Superior temporal gyrus (tissue), 1 donor: ENCODE data around the gene TSPAN12.

ENCODE experiments used
- DNase-seq: peaks from one replicate; pipeline ENCODE4 v3.0.0-alpha.2; 2016; ENCODE audit errors: extremely low spot score

Gene TSPAN12

GRCh38 chr7:120760050-120760449, 97.9 kb downstream of the TSPAN12 start:
- no peak for DNase-seq

GRCh38 chr7:120743128-120743527, 114.8 kb downstream of the TSPAN12 start:
- no peak for DNase-seq

- DNase-seq: peak; percentile 29
These were observed 115.6 kb downstream of the TSPAN12 start for GRCh38 chr7:120742372-120742771.

GRCh38 chr7:120741371-120742042, 116.4 kb downstream of the TSPAN12 start:
- DNase-seq: no peak

GRCh38 chr7:120740348-120740747, 117.6 kb downstream of the TSPAN12 start:
- DNase-seq: no peak

- no peak for DNase-seq
These were observed 119.1 kb downstream of the TSPAN12 start for GRCh38 chr7:120738816-120739215.
